Lower leg skin (tissue), 3 donors: ENCODE data around the gene SERHL2.

Experiments used
- POLR2A ChIP-seq, 2 donors: fragments of 450-650 bp; IDR thresholded peaks; one replicate each; pipeline ENCODE4 v1.6.1; 2016 to 2017; ENCODE audit warnings: antibody characterized with exemption in 2 of 2, mild to moderate bottlenecking in 1 of 2, moderate library complexity in 1 of 2
- TF ChIP-seq, protein P1 (sequence below), 3 donors: fragments of 450-650 bp; IDR thresholded peaks; one replicate each; pipeline ENCODE4 v1.5.1; 2016; ENCODE audit warnings: antibody characterized with exemption in 3 of 3, mild to moderate bottlenecking in 3 of 3, moderate library complexity in 2 of 3

DNA sequence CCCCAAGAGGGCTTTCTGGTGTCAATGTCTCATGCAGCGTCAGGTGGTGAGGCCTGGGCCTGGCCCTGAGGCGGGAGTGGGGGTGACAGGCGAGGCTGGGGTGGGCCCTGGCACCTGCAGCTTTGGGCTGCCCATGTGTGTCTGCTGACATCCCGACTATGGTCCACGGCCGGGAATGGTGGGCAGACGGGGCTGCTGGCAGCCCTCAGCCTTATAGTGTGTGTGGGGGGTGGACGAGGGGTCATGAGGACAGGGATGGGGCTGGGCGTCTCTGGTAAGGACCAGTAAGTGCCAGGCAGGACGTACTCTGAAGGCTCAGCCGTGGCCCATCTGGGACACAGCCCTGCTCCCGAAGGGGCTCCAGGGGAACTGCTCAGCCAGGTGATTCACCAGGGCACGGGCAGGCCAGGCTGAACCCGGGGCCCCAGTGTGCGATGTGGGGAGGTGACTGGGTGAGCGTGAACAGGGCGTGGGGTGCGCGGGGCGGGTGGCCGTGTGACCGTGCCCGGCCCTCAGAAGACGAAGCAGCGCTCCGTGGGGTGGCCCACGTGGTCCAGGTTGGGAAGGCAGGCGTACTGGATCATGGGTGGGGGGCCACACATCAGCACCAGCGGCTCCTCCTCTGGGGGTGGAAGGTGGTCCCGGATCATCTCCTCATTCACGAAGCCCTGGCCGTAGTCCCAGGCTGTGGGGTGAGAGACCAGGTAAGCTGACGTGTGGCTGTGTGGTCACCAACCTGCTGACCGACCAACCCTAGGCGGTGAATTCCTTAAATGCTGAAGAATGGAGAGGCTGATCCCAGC is 65.7 kb downstream of the SERHL2 start:
- TF ChIP-seq, protein P1, sequence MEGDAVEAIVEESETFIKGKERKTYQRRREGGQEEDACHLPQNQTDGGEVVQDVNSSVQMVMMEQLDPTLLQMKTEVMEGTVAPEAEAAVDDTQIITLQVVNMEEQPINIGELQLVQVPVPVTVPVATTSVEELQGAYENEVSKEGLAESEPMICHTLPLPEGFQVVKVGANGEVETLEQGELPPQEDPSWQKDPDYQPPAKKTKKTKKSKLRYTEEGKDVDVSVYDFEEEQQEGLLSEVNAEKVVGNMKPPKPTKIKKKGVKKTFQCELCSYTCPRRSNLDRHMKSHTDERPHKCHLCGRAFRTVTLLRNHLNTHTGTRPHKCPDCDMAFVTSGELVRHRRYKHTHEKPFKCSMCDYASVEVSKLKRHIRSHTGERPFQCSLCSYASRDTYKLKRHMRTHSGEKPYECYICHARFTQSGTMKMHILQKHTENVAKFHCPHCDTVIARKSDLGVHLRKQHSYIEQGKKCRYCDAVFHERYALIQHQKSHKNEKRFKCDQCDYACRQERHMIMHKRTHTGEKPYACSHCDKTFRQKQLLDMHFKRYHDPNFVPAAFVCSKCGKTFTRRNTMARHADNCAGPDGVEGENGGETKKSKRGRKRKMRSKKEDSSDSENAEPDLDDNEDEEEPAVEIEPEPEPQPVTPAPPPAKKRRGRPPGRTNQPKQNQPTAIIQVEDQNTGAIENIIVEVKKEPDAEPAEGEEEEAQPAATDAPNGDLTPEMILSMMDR (IDR thresholded peaks at IDR 0.05) = no peak
- TF ChIP-seq POLR2A (IDR thresholded peaks at IDR 0.05) = no peak
